Measurements from ENCODE around the gene CD59.

DNA sequence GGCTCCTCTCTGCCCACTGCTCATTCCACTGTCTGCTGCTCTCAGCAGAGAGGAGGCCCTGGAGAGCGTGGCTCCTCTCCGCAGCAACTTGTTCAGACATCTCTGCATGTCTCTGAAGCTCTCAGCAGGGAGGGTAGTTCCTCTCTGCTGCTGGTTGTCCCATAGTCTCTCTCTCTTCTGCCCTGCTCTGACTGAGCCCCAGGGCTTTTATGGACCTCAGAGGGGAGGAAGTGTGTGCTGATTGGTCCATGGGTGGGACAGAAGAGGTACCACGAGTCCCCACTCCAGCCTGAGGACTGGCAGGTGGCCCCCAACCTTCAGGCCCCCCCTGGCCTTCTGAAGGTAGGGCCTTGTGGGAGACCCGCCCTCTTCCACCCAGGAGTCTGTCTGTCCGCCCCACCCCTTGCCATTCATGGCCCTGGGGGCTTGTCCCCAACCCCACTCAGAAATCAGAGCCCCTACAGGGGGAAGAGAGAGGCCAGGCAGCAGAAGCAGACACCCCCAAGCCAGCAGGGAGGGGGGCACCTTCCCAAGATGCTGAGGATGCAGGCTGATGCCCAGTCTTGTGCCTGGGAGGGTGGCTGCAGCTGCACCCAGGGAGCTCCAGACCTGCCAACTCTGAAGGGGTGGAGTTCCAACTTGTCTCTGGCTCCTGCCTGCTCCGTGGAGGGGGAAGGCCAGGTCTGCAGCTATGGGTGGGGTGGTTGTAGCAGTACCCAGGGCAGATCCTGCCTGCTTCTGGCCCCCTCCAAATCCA is 70.7 kb downstream of the CD59 start:
- TF ChIP-seq CBX5 (IDR thresholded peaks at IDR 0.05; ENCODE audit: low read depth), result no peak
- no peak for TF ChIP-seq NR2F1 (conservative IDR thresholded peaks at IDR 0.05)
- TF ChIP-seq POLR2A (IDR thresholded peaks at IDR 0.05; ENCODE audit: low read depth, low read length), result no peak
- TF ChIP-seq, protein P1, sequence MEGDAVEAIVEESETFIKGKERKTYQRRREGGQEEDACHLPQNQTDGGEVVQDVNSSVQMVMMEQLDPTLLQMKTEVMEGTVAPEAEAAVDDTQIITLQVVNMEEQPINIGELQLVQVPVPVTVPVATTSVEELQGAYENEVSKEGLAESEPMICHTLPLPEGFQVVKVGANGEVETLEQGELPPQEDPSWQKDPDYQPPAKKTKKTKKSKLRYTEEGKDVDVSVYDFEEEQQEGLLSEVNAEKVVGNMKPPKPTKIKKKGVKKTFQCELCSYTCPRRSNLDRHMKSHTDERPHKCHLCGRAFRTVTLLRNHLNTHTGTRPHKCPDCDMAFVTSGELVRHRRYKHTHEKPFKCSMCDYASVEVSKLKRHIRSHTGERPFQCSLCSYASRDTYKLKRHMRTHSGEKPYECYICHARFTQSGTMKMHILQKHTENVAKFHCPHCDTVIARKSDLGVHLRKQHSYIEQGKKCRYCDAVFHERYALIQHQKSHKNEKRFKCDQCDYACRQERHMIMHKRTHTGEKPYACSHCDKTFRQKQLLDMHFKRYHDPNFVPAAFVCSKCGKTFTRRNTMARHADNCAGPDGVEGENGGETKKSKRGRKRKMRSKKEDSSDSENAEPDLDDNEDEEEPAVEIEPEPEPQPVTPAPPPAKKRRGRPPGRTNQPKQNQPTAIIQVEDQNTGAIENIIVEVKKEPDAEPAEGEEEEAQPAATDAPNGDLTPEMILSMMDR (IDR thresholded peaks at IDR 0.05 in 2 of 3, conservative IDR thresholded peaks at IDR 0.05 in 1 of 3; ENCODE audit: control insufficient read depth in 2 of 3, extremely low read depth in 1 of 3, insufficient read depth in 1 of 3, low read depth in 3 of 3, low read length in 3 of 3), result no peak
- TF ChIP-seq YY1 (IDR thresholded peaks at IDR 0.05; ENCODE audit: low read depth, low read length), result no peak
- TF ChIP-seq ZNF274 (IDR thresholded peaks at IDR 0.05; ENCODE audit: insufficient read depth, insufficient read length), result no peak
- TF ChIP-seq SMARCA5 (IDR thresholded peaks at IDR 0.05), result no peak
- TF ChIP-seq, protein P2, sequence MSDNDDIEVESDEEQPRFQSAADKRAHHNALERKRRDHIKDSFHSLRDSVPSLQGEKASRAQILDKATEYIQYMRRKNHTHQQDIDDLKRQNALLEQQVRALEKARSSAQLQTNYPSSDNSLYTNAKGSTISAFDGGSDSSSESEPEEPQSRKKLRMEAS (IDR thresholded peaks at IDR 0.05; ENCODE audit: low read depth, low read length), result no peak
- TF ChIP-seq SMC3 (IDR thresholded peaks at IDR 0.05; ENCODE audit: borderline replicate concordance, low read length), result no peak
- no peak for TF ChIP-seq POU2F2 (IDR thresholded peaks at IDR 0.05; ENCODE audit: borderline replicate concordance, low read depth, low read length)
